ENCODE measurements around the gene TRAPPC14.

The TRAPPC14 gene

GRCh38 chr7:100126239-100126930 lies 32.1 kb downstream of the TRAPPC14 start:
- no peak for DNase-seq (ENCODE audit: low spot score)

GRCh38 chr7:100124301-100125230 lies 34.0 kb downstream of the TRAPPC14 start:
- no peak for DNase-seq (ENCODE audit: low spot score)

GRCh38 chr7:100122568-100122967 lies 36.0 kb downstream of the TRAPPC14 start:
- no peak for DNase-seq (ENCODE audit: low spot score)

- DNase-seq (ENCODE audit: low spot score), result no peak
These were observed 36.5 kb downstream of the TRAPPC14 start for GRCh38 chr7:100122067-100122466.

GRCh38 chr7:100120733-100121036 lies 37.8 kb downstream of the TRAPPC14 start:
- DNase-seq (ENCODE audit: low spot score), result no peak

- DNase-seq (ENCODE audit: low spot score), result peak; percentile 71
These were observed 38.4 kb downstream of the TRAPPC14 start for GRCh38 chr7:100119970-100120732.

GRCh38 chr7:100119072-100119969 lies 39.2 kb downstream of the TRAPPC14 start, which contains the start of the genes CNPY4 and TAF6:
TSS of gene CNPY4 (plus strand) at chr7:100119634. CDS start at chr7:100119745, 111 bp downstream.
TSS of gene TAF6 (minus strand) at chr7:100119358. CDS start at chr7:100114209, 5,149 bp downstream.
- peak; percentile 99 for DNase-seq (ENCODE audit: low spot score)

- DNase-seq (ENCODE audit: low spot score), result no peak
These were observed 40.0 kb downstream of the TRAPPC14 start for GRCh38 chr7:100118388-100119071.

GRCh38 chr7:100115026-100115425 lies 43.5 kb downstream of the TRAPPC14 start:
- no peak for DNase-seq (ENCODE audit: low spot score)

GRCh38 chr7:100111914-100112313 lies 46.6 kb downstream of the TRAPPC14 start:
- no peak for DNase-seq (ENCODE audit: low spot score)

- DNase-seq (ENCODE audit: low spot score), result no peak
These were observed 47.4 kb downstream of the TRAPPC14 start for GRCh38 chr7:100111156-100111555.

GRCh38 chr7:100109521-100110163 lies 48.9 kb downstream of the TRAPPC14 start:
- DNase-seq (ENCODE audit: low spot score), result no peak

GRCh38 chr7:100107890-100108289 lies 50.6 kb downstream of the TRAPPC14 start:
- no peak for DNase-seq (ENCODE audit: low spot score)

- no peak for DNase-seq (ENCODE audit: low spot score)
These were observed 51.3 kb downstream of the TRAPPC14 start for GRCh38 chr7:100107125-100107737.

- no peak for DNase-seq (ENCODE audit: low spot score)
These were observed 51.9 kb downstream of the TRAPPC14 start for GRCh38 chr7:100106633-100107032.

GRCh38 chr7:100105534-100105933 lies 53.0 kb downstream of the TRAPPC14 start:
- DNase-seq (ENCODE audit: low spot score), result no peak

Measured in HuH-7.5 (cell line).